Kidney capillary endothelial cell (primary cell): ENCODE results near the gene TMEM266.
A peak's percentile ranks its signal among the peaks of the same experiment; 100 is the strongest.
"Not testable (repeated sequence)": the region's sequence is repeated elsewhere in the genome, so short reads cannot be mapped to it uniquely, and the experiment has no call there.

Source experiments
- DNase-seq: peaks from one replicate; pipeline ENCODE4 v3.0.0-alpha.2; 2018; ENCODE audit warnings: low spot score

The TMEM266 gene

DNA sequence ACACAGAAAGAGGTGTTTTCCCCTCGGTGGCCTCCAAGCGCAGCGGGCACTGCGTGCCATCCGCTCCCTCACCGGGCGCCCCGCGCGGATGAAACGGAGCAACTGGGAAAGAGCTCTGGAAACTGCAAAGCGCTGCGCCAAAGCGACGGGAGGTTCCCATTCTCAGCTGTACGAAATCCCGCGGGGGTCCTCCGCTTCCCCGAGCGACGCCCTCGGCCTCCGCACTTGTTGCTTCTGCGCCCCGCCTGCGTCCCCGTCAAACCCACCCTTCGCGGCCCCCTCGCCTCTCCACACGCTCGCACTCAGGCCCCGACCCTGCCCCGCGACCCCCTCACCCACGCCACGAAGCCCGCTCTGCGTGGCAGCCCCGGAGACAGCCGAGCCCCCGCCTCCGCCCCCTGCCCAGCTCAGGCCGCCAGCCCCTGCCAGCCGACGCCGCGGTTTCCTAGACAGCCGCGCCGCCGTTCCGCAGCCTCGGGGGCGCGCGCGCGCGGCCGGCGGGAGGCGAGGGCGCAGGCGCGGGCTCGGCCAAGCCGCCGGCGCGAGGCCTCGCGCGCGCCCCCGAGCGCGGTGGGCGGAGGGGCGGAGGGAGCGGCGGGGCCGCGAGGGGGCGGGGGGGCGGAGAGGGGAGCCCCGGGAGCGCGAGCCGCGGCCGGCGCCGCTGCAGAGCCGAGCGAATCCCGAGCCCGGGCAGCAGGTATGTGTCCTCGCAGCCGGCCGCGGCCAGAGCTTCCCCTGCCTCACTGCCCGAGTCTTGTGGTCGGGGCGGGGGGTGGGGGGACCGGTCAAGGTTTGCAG lies at the start of gene TMEM266:
Gene TMEM266, plus strand, starts transcription at position 666 of the 798 bp plus-strand sequence. CDS start 74,279 bp downstream, outside the sequence.
- DNase-seq = no peak

DNA sequence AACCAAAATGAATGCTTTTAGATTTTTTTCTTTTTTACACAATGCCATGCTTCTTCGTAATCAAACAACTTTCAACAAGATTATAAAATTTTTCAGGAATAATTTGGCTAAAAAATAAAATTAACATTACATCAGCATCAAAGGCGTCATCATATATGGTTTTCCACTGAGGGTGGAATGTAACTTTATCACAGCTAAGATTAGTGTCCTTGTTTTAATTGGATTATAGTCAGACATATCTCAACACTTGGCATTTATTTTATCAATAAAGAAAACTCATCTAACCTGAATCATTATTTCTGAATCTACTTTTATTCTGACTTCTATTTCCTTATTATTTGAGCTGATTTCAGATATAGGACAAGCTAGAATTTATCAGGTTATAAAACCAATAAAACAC lies 49.2 kb upstream of the TMEM266 start:
- DNase-seq = no peak

GRCh38 chr15:76011627-76012551 lies 47.9 kb upstream of the TMEM266 start, which contains the start of gene NRG4:
Gene NRG4 (minus strand): TSS chr15:76012424. CDS start chr15:76011230, 1,194 bp downstream.
- no peak for DNase-seq

- DNase-seq = not testable (repeated sequence)
Observed at GRCh38 chr15:76013470-76013869, 46.3 kb upstream of the TMEM266 start.

DNA sequence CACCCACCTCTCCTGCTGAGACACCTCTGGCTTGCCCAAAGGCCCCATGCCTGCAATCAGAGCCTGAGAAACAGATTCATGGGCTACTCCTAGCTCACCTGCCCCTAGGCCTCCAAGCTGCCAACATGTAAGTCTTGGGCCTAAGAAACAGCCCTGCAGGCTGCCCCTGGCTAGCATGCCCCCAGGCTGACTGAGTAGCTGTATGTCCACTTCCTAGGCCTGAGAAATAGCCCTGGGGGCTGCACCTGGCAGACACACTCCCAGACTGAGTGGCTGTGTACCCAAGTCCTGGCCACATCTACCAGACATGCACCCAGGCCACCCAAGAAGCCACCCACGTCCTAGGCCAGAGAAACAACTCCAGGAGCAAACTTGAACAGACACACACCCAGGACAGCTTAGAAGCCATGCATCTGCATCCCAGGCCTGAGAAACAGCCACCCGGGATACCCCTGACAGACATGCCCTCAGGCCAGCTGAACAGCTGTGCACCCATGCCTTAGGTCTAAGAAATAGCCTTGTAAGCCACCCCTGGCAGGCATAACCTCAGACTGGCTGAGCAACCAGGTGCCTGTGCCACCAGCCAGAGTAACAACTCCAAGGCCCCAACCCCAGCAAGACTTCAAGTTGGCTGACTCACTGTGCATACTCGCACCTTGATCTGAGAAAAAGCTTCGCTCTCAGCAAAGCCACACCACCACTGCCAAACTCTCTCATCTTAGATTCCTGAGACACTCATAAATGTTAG lies 35.6 kb upstream of the TMEM266 start:
- no peak for DNase-seq

DNA sequence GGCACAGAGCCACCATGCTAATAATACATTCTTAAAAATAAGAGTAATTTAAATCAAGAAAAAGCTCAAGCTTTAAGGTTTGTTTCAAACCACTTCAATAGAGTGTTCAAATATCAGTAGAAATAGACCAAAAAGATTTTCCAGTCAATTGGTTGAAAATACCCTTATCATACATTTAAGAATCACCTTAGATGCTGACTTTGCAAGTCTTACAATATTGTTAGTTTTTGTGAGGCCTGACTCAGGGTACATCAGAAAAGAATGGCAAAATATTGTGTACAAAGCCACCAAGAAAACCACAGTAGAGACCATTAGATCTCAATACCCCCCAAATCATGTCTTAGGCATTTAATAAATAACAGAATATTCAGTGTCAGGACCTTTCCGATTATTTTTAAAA lies 27.7 kb upstream of the TMEM266 start:
- DNase-seq = no peak

- no peak for DNase-seq
Observed at GRCh38 chr15:76033438-76033837, 26.3 kb upstream of the TMEM266 start.

DNA sequence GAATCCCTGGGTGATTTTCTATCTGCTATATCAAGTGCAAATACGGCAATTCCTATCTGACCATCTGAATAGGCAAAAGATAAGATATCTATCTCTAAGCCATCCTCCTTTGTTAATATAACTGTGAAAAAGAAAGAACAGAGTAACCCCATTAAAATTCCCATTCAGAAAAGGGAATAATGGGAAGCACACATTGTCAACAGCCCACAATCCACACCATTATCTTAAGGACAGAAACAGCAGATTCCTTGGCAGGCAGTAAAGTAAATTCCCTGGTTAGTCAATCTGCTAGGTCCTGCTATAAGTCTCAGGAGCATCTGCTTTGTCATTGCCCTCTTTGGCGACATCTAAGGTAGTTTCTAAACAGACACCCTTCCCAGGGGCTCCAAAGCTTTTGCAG lies 25.7 kb upstream of the TMEM266 start:
- DNase-seq = no peak

- DNase-seq = no peak
Observed at GRCh38 chr15:76035593-76035992, 24.2 kb upstream of the TMEM266 start.

- DNase-seq = no peak
Observed at GRCh38 chr15:76038512-76038911, 21.3 kb upstream of the TMEM266 start.

- not testable (repeated sequence) for DNase-seq
Observed at GRCh38 chr15:76054201-76054600, 5.6 kb upstream of the TMEM266 start.

GRCh38 chr15:76056931-76057330 lies 2.9 kb upstream of the TMEM266 start:
- DNase-seq = no peak

GRCh38 chr15:76057332-76058000 lies 2.3 kb upstream of the TMEM266 start:
- peak; percentile 19 for DNase-seq

- DNase-seq = no peak
Observed at GRCh38 chr15:76058714-76059319, 968 bp upstream of the TMEM266 start.

DNA sequence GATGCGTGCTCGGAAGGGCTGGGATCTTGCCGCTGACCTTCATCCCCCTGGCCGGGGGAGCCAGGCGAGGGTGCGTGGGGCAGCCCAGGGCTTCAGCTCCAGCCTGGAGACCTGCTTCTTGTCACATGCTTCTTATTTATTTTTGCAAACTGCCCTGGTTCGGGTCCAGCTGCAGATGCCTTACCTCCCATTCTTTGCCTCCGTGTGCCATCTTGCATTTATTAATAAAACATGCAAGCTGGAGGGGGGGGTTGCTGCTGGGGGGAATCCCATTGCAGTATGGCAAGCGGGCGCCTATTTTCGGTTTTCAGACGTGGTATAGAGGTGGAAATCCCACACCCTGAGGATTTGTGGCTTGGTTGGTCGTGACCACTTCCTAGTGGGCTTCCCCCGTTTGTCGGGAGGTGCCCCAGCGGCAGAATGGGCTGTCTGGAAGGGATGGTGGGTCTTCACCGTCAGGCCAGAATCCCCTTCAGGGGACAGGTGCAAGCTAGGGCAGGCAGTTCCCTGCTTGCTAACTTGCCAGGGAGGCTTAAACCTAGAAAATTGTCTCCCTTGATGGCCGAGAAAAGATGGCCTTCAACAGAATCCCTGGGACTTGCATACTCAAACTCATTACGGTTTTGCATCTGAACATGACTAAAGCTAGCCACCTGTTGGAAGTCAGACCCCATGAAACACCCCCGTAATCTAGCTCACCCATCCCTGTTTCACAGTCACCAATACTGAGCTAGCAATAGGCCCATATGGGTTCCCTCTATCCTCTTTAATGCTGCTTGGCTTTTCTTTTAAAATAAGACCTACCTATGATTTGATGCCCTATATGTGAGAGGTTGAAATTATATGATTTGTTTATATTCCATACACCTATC lies 569 bp downstream of the TMEM266 start:
- DNase-seq = no peak

- no peak for DNase-seq
Observed at GRCh38 chr15:76061700-76062099, 1.9 kb downstream of the TMEM266 start.

DNA sequence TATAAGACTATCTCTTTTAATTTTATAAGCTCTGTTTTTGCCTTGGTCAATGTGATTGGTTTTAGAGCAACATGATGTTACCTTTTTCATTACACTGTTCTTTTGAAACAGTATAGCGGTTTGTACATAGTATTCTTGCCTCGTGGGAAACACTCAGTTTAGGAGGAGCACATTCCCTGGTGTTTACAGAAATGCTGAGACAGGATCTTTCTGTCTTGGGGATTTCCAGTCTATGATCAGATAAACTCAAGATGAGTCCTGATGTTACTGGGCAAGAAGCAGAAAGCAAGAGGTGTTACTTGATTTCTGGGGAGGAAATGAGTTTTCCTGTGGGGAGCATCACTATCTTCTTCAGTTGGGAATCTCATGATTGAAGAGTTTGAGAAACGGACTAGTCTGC lies 2.5 kb downstream of the TMEM266 start:
- no peak for DNase-seq

DNA sequence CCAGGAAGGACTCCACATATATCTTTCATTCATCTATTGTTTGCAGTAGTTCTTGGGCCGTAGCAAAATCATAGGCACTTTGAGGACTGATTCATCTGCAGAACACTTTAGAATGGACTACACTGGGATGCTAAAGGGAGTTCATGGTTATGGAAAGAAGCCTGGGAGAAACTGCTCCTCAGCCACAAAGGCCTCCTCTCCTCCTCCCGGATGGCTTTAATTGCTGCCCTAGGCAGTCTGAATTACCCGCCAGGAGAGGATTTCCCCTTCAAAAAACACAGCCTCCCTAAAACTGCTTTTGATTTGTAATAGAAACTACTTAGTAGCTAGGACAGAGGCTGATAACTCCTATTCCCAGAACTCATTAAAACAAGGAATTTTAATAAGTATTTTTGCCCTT lies 4.6 kb downstream of the TMEM266 start:
- no peak for DNase-seq

DNA sequence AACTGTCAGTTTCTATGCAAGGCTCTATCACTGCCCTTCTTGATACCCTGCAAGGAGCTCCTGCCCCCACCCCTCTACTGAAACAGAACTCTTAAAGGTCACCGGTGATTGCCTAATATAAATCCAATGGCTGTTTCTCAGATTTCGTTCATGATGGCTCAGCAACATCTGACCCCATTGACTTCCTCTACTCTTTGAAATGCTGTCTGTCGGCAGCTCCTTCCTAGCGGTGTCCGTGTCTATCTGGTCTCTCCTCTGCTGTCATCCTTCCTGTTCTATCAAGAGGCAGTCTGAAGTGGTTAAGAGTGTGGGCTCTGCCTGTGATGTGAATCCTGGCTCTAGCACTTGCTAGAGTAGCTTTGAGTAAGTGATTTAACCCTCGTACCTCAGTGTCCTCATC lies 5.5 kb downstream of the TMEM266 start:
- DNase-seq = no peak

- DNase-seq = no peak
Observed at GRCh38 chr15:76065793-76066192, 6.0 kb downstream of the TMEM266 start.
